Ovary (tissue), 3 donors: ENCODE measurements around the gene FAM120B.

ENCODE experiments used
- POLR2A ChIP-seq: fragments of 450-650 bp; IDR thresholded peaks from one replicate; pipeline ENCODE4 v1.6.1; 2017; ENCODE audit warnings: antibody characterized with exemption, mild to moderate bottlenecking, moderate library complexity
- TF ChIP-seq, protein P1 (sequence below), 3 donors: fragments of 450-650 bp in 2 of 3; fragments of 200-600 bp in 1 of 3; IDR thresholded peaks; one replicate each; pipeline versions ENCODE4 v1.5.1 to v1.8.0; 2016 to 2022; ENCODE audit warnings: antibody characterized with exemption in 3 of 3, mild to moderate bottlenecking in 1 of 3
- donor health status: DM: no; HTN: no; CAD: no.

DNA sequence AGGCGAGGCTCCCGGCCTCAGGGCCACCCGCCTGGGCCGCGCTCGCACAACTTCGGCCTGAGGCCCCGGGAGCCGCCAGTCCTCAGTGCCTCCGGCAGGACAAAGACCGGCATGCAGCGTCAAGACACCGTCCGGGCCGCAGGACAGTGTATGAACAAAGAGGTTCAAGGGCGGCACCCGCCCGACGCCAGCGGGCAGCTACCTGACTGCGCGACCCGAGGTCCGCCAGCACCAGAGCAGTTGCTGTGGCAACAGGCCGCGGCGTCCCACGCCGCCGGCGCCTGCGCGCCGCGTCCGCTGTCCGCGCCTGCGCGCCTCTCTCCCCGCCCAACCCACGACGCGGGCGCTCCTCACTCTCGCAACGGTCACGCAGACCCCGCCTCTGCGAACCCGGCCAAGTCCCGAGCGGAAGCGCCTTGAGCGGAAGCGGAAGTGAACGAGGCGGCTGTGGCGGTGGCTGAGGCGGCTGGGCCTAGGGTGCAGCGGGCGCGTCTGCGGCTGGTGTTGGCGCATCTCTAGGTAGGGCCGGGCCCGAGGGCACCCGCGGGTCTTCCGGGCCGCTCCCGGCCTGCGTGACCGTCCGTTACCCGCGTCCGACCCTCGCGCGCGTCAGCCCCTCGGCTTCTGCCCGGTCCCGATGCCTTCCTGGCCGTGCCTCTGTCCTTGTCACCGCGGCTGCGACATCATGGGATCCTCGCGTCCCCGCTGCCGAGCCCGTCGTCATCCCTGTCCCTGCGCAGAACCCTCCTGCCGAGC lies at the start of gene FAM120B:
- TF ChIP-seq, protein P1, sequence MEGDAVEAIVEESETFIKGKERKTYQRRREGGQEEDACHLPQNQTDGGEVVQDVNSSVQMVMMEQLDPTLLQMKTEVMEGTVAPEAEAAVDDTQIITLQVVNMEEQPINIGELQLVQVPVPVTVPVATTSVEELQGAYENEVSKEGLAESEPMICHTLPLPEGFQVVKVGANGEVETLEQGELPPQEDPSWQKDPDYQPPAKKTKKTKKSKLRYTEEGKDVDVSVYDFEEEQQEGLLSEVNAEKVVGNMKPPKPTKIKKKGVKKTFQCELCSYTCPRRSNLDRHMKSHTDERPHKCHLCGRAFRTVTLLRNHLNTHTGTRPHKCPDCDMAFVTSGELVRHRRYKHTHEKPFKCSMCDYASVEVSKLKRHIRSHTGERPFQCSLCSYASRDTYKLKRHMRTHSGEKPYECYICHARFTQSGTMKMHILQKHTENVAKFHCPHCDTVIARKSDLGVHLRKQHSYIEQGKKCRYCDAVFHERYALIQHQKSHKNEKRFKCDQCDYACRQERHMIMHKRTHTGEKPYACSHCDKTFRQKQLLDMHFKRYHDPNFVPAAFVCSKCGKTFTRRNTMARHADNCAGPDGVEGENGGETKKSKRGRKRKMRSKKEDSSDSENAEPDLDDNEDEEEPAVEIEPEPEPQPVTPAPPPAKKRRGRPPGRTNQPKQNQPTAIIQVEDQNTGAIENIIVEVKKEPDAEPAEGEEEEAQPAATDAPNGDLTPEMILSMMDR (IDR thresholded peaks at IDR 0.05): no peak
- peak; percentile 80 for TF ChIP-seq POLR2A
